NCI-H2029 treated with DMSO at 0.1 percent for 48 hours (cell line): ENCODE measurements around the gene NPTX1.
A peak's percentile ranks its signal among the peaks of the same experiment; 100 is the strongest.

Experiments used
- DNase-seq: peaks from one replicate; lab custom pipeline; 2025; lab: John Stamatoyannopoulos, UW

NPTX1 gene

GRCh38 chr17:80458016-80458415, 18.4 kb downstream of the NPTX1 start:
- DNase-seq: no peak

GRCh38 chr17:80457236-80457856, 19.1 kb downstream of the NPTX1 start:
- DNase-seq: no peak

GRCh38 chr17:80456465-80457235, 19.8 kb downstream of the NPTX1 start:
- DNase-seq: no peak

GRCh38 chr17:80455784-80456183, 20.6 kb downstream of the NPTX1 start:
- DNase-seq: no peak

GRCh38 chr17:80455336-80455710, 21.1 kb downstream of the NPTX1 start:
- DNase-seq: no peak

GRCh38 chr17:80454557-80455335, 21.7 kb downstream of the NPTX1 start:
- peak; percentile 73 for DNase-seq

- DNase-seq: no peak
These were observed 22.3 kb downstream of the NPTX1 start for GRCh38 chr17:80453998-80454556.

- no peak for DNase-seq
These were observed 23.0 kb downstream of the NPTX1 start for GRCh38 chr17:80453126-80453997.

GRCh38 chr17:80452173-80452915, 24.1 kb downstream of the NPTX1 start:
- no peak for DNase-seq

- no peak for DNase-seq
These were observed 25.2 kb downstream of the NPTX1 start for GRCh38 chr17:80451104-80451775.

- DNase-seq: no peak
These were observed 26.4 kb downstream of the NPTX1 start for GRCh38 chr17:80449930-80450576.

GRCh38 chr17:80449194-80449929, 27.0 kb downstream of the NPTX1 start:
- DNase-seq: no peak

GRCh38 chr17:80447790-80448189, 28.6 kb downstream of the NPTX1 start:
- DNase-seq: no peak

- no peak for DNase-seq
These were observed 29.6 kb downstream of the NPTX1 start for GRCh38 chr17:80446645-80447405.

GRCh38 chr17:80445726-80446110, 30.7 kb downstream of the NPTX1 start:
- no peak for DNase-seq

GRCh38 chr17:80445007-80445725, 31.2 kb downstream of the NPTX1 start:
- no peak for DNase-seq

- no peak for DNase-seq
These were observed 31.8 kb downstream of the NPTX1 start for GRCh38 chr17:80444644-80444979.
